CD8-positive, alpha-beta memory T cell (primary cell): ENCODE measurements around the gene PSEN1. TPM values are rescaled to one million over a fixed set of nuclear protein-coding genes. Genes with fewer than 3 reads are reported as not detected.
"Not testable (repeated sequence)": the region's sequence is repeated elsewhere in the genome, so short reads cannot be mapped to it uniquely, and the experiment has no call there.

Experiments
- CTCF ChIA-PET: fragments of 350-600 bp; sonication (Branson Sonifier 250); formaldehyde crosslinking; loops from one replicate; lab custom pipeline; 2021; ENCODE audit warnings: antibody characterized with exemption; lab: Charles Lee
- POLR2A ChIA-PET: fragments of 350-600 bp; sonication (Branson Sonifier 250); formaldehyde crosslinking; loops from one replicate; lab custom pipeline; 2021; ENCODE audit warnings: antibody characterized with exemption; lab: Charles Lee
- DNase-seq, 5 donors: peaks; one replicate each; pipeline versions ENCODE4 v3.0.0 to v3.0.0-alpha.2; 2020 to 2022; ENCODE audit warnings: mixed read lengths in 1 of 5
- H3K27ac ChIP-seq: one replicate; pipeline ENCODE4 v1.7.0; 2013; ENCODE audit warnings: low read depth, mild to moderate bottlenecking, low read length, moderate library complexity
- H3K27me3 ChIP-seq: 2 replicates; pipeline ENCODE4 v1.7.0; 2013; ENCODE audit warnings: low read length, mild to moderate bottlenecking; ENCODE audit not compliant: insufficient read depth, poor library complexity, severe bottlenecking
- H3K36me3 ChIP-seq: 2 replicates; pipeline ENCODE4 v1.7.0; 2013; ENCODE audit warnings: mild to moderate bottlenecking, low read length, moderate library complexity; ENCODE audit not compliant: insufficient read depth
- H3K4me1 ChIP-seq: 2 replicates; pipeline ENCODE4 v1.7.0; 2013; ENCODE audit warnings: mild to moderate bottlenecking, low read length, moderate library complexity; ENCODE audit not compliant: insufficient read depth
- H3K4me3 ChIP-seq: 2 replicates; pipeline ENCODE4 v1.7.0; 2013; ENCODE audit warnings: mild to moderate bottlenecking, low read length
- H3K9me3 ChIP-seq: 2 replicates; pipeline ENCODE4 v1.7.0; 2013; ENCODE audit warnings: mild to moderate bottlenecking, low read length
- H3K27ac Mint-ChIP-seq, 8 donors: one replicate each; pipeline ENCODE4 v1.8.0; 2020 to 2021; ENCODE audit warnings: mixed read lengths in 8 of 8, mild to moderate bottlenecking in 6 of 8, inconsistent platforms in 3 of 8, moderate library complexity in 3 of 8
- H3K27me3 Mint-ChIP-seq, 2 donors: one replicate each; pipeline ENCODE4 v1.8.0; 2020 to 2021; ENCODE audit warnings: mixed read lengths in 2 of 2, mild to moderate bottlenecking in 1 of 2, moderate library complexity in 1 of 2
- H3K36me3 Mint-ChIP-seq, 3 donors: one replicate each; pipeline ENCODE4 v1.8.0; 2020 to 2021; ENCODE audit warnings: mixed read lengths in 3 of 3, inconsistent platforms in 1 of 3, mild to moderate bottlenecking in 1 of 3
- H3K4me1 Mint-ChIP-seq, 3 donors: one replicate each; pipeline ENCODE4 v1.8.0; 2020 to 2021; ENCODE audit warnings: mixed read lengths in 3 of 3, inconsistent platforms in 1 of 3, mild to moderate bottlenecking in 1 of 3
- H3K4me3 Mint-ChIP-seq, 7 donors: one replicate each; pipeline ENCODE4 v1.8.0; 2020 to 2021; ENCODE audit warnings: mixed read lengths in 7 of 7, mild to moderate bottlenecking in 6 of 7, moderate library complexity in 4 of 7, inconsistent platforms in 2 of 7
- H3K9me3 Mint-ChIP-seq, 5 donors: one replicate each; pipeline ENCODE4 v1.8.0; 2020 to 2022; ENCODE audit warnings: mixed read lengths in 5 of 5, mild to moderate bottlenecking in 3 of 5, moderate library complexity in 2 of 5, inconsistent platforms in 1 of 5
- polyA plus RNA-seq: library from polyadenylated mRNA; unstranded; fragments of 300-500 nt; fragmentation: Illumina TruSeq; gene quantifications from one replicate; pipeline ENCODE4 v1.2.3, GENCODE V29; 2021
- total RNA-seq, 2 experiments: library from RNA; stranded (reverse); gene quantifications; one replicate each; pipeline ENCODE4 v1.2.3, GENCODE V29; 2021

Gene PSEN1
- total and polyA plus RNA-seq, 3 experiments from 2014 or later, result 29.2 to 34.2 (median 31.7) TPM

GRCh38 chr14:73176685-73177084, 40.4 kb downstream of the PSEN1 start:
- Mint-ChIP-seq H3K9me3 (no peaks in the 10 kb centered on the region), H3K4me1 (peaks cover 0 to 6% (median 3%) of the 10 kb centered on the region in 3 donors), H3K36me3 (peaks cover 8 to 87% (median 26%) of the 10 kb centered on the region in 3 donors), H3K27ac (peak overlapping the region in 2 of 8 donors; percentile 8 to 56), H3K4me3 (no peak overlapping the region), H3K27me3 (no peaks in the 10 kb centered on the region)
- H3K4me3 ChIP-seq, result no peak overlapping the region
- H3K4me1 ChIP-seq, result no peaks in the 10 kb centered on the region
- no peak for DNase-seq
- CTCF ChIA-PET, result no interaction called here
- peaks cover 30% of the 10 kb centered on the region for H3K36me3 ChIP-seq
- H3K27me3 ChIP-seq, result no peaks in the 10 kb centered on the region
- H3K9me3 ChIP-seq, result no peaks in the 10 kb centered on the region
- POLR2A ChIA-PET, result no interaction called here
- no peak overlapping the region for H3K27ac ChIP-seq

GRCh38 chr14:73180385-73180805, 44.1 kb downstream of the PSEN1 start:
- Histone ChIP-seq H3K9me3 (no peaks in the 10 kb centered on the region), H3K36me3 (peaks cover 8% of the 10 kb centered on the region), H3K4me3 (no peak overlapping the region), H3K27me3 (no peaks in the 10 kb centered on the region), H3K4me1 (no peaks in the 10 kb centered on the region), H3K27ac (no peak overlapping the region)
- Mint-ChIP-seq H3K4me3 (no peak overlapping the region), H3K27me3 (no peaks in the 10 kb centered on the region), H3K27ac (peak overlapping the region in 1 of 8 donors; percentile 26), H3K4me1 (no peaks in the 10 kb centered on the region), H3K36me3 (peaks cover 4 to 56% (median 15%) of the 10 kb centered on the region in 3 donors), H3K9me3 (no peaks in the 10 kb centered on the region)
- CTCF ChIA-PET, result no interaction called here
- DNase-seq, result no peak
- POLR2A ChIA-PET, result no interaction called here

- H3K4me3 Mint-ChIP-seq, H3K4me1 ChIP-seq, CTCF ChIA-PET, H3K27me3 ChIP-seq, H3K36me3 ChIP-seq, H3K9me3 ChIP-seq, H3K4me1 Mint-ChIP-seq, H3K9me3 Mint-ChIP-seq, H3K4me3 ChIP-seq, POLR2A ChIA-PET, H3K27ac ChIP-seq, DNase-seq, H3K27me3 Mint-ChIP-seq: not testable (repeated sequence)
- Mint-ChIP-seq H3K27ac (peak overlapping the region in 1 of 8 donors; percentile 74), H3K36me3 (peaks cover 4 to 55% (median 13%) of the 10 kb centered on the region in 3 donors)
These were observed 44.7 kb downstream of the PSEN1 start for GRCh38 chr14:73180969-73181368.

DNA sequence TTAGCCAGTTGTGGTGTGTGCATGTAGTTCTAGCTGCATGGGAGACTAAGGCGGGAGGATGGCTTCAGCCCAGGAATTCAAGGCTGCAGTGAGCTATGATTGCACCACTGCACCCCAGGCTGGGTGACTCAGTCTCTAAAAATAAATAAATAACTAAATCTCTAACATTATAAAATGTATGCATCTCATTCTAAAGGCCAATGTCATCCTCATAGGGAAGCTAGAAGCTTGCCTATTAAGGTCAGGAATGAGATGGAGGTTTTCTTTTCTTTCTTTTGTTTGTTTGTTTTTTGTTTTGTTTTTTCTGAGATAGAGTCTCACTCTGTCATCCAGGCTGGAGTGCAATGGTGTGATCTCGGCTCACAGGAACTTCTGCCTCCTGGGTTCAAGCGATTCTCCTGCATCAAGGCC, 52.2 kb downstream of the PSEN1 start:
- H3K27me3 Mint-ChIP-seq, result no peaks in the 10 kb centered on the region
- ChIA-PET CTCF (no interaction called here), POLR2A (no interaction called here)
- H3K9me3 Mint-ChIP-seq, result no peaks in the 10 kb centered on the region
- H3K4me1 ChIP-seq, result no peaks in the 10 kb centered on the region
- peaks cover 9% of the 10 kb centered on the region for H3K36me3 ChIP-seq
- H3K27ac Mint-ChIP-seq, result no peak overlapping the region
- no peak overlapping the region for H3K4me3 ChIP-seq
- H3K27me3 ChIP-seq, result no peaks in the 10 kb centered on the region
- H3K9me3 ChIP-seq, result no peaks in the 10 kb centered on the region
- H3K27ac ChIP-seq, result no peak overlapping the region
- H3K4me1 Mint-ChIP-seq, result peaks cover 0 to 2% (median 0%) of the 10 kb centered on the region in 3 donors
- peaks cover 0 to 59% (median 21%) of the 10 kb centered on the region in 3 donors for H3K36me3 Mint-ChIP-seq
- H3K4me3 Mint-ChIP-seq, result no peak overlapping the region
- no peak for DNase-seq

GRCh38 chr14:73189651-73190050, 53.3 kb downstream of the PSEN1 start:
- no peak for DNase-seq
- ChIA-PET CTCF (no interaction called here), POLR2A (no interaction called here)
- Mint-ChIP-seq H3K4me3 (no peak overlapping the region), H3K27ac (no peak overlapping the region), H3K27me3 (no peaks in the 10 kb centered on the region), H3K9me3 (no peaks in the 10 kb centered on the region), H3K36me3 (peaks cover under 1 to 69% (median 23%) of the 10 kb centered on the region in 3 donors), H3K4me1 (peaks cover 0 to 2% (median 0%) of the 10 kb centered on the region in 3 donors)
- no peak overlapping the region for H3K4me3 ChIP-seq
- H3K36me3 ChIP-seq, result peaks cover 9% of the 10 kb centered on the region
- no peak overlapping the region for H3K27ac ChIP-seq
- H3K9me3 ChIP-seq, result no peaks in the 10 kb centered on the region
- H3K4me1 ChIP-seq, result no peaks in the 10 kb centered on the region
- H3K27me3 ChIP-seq, result no peaks in the 10 kb centered on the region

DNA sequence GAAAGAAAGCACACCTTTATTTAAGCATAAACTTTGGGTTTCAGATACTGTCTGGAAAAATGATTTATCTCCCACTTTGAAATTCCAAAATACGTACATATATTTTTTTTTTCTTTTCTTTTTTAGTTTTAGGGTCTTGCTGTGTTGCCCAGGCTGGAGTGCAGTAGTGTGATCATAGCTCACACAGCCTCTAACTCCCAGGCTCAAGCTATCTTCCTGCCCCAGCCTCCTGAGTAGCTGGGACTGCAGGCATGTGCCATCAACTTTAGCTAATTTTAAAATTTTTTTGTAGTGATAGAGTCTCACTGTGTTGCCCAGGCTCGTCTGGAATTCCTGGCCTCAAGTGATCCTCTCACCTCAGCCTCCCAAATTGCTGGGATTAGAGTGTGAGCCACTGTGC, 55.1 kb downstream of the PSEN1 start:
- Mint-ChIP-seq H3K4me3 (no peak overlapping the region), H3K4me1 (peaks cover 0 to 2% (median 0%) of the 10 kb centered on the region in 3 donors), H3K36me3 (peaks cover 4 to 77% (median 29%) of the 10 kb centered on the region in 3 donors), H3K27ac (no peak overlapping the region), H3K9me3 (no peaks in the 10 kb centered on the region), H3K27me3 (no peaks in the 10 kb centered on the region)
- POLR2A ChIA-PET, result no interaction called here
- no peaks in the 10 kb centered on the region for H3K27me3 ChIP-seq
- H3K27ac ChIP-seq, result no peak overlapping the region
- DNase-seq, result no peak
- H3K9me3 ChIP-seq, result no peaks in the 10 kb centered on the region
- CTCF ChIA-PET, result no interaction called here
- H3K36me3 ChIP-seq, result peaks cover 9% of the 10 kb centered on the region
- H3K4me1 ChIP-seq, result no peaks in the 10 kb centered on the region
- no peak overlapping the region for H3K4me3 ChIP-seq

DNA sequence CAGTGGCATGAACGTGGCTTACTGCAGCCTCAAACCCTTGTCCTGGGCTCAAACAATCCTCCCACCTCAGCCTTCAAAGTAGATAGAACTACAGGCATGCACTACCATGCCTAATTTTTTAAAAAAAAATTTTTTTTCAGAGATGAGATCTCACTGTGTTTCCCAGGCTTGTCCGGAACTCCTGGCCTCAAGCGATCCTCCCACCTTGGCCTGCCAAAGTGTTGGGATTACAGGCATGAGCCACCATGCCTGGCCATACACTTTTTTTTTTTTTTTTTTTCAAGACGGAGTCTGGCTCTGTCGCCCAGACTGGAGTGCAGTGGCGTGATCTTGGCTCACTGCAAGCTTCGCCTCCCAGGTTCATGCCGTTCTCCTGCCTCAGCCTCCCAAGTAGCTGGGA, 58.0 kb downstream of the PSEN1 start:
- H3K27me3 Mint-ChIP-seq, DNase-seq, H3K27ac ChIP-seq, H3K9me3 ChIP-seq, CTCF ChIA-PET, H3K27me3 ChIP-seq, H3K4me3 ChIP-seq, H3K9me3 Mint-ChIP-seq, H3K4me1 ChIP-seq, H3K4me3 Mint-ChIP-seq, H3K4me1 Mint-ChIP-seq, H3K27ac Mint-ChIP-seq, POLR2A ChIA-PET: not testable (repeated sequence)
- peaks cover 20% of the 10 kb centered on the region for H3K36me3 ChIP-seq
- peaks cover 7 to 78% (median 26%) of the 10 kb centered on the region in 3 donors for H3K36me3 Mint-ChIP-seq

GRCh38 chr14:73198253-73198652, 61.9 kb downstream of the PSEN1 start:
- Mint-ChIP-seq H3K9me3 (no peaks in the 10 kb centered on the region), H3K4me3 (no peak overlapping the region), H3K27ac (peak overlapping the region in 2 of 8 donors; percentile 4 to 67), H3K36me3 (peaks cover 18 to 79% (median 32%) of the 10 kb centered on the region in 3 donors), H3K4me1 (no peaks in the 10 kb centered on the region), H3K27me3 (no peaks in the 10 kb centered on the region)
- no peak overlapping the region for H3K4me3 ChIP-seq
- no peaks in the 10 kb centered on the region for H3K9me3 ChIP-seq
- ChIA-PET CTCF (no interaction called here), POLR2A (no interaction called here)
- peaks cover 11% of the 10 kb centered on the region for H3K36me3 ChIP-seq
- no peaks in the 10 kb centered on the region for H3K27me3 ChIP-seq
- no peak overlapping the region for H3K27ac ChIP-seq
- no peak for DNase-seq
- no peaks in the 10 kb centered on the region for H3K4me1 ChIP-seq
